GM23338 (cell line): ENCODE measurements around the gene RNF150. TPM values are rescaled to one million over a fixed set of nuclear protein-coding genes. Genes with fewer than 3 reads are reported as not detected.

Source experiments
- ATAC-seq: fragments of 200-7000 bp; cut with Tn5 transposase; 3 replicates; pipeline ENCODE4 v1.9.1; 2020
- DNase-seq: peaks from one replicate; pipeline ENCODE4 v3.0.0-alpha.2; 2015; ENCODE audit warnings: low spot score
- H2AFZ ChIP-seq: fragments of 200-600 bp; sonication (generic); 2 replicates; pipeline ENCODE4 v1.8.0; 2016; ENCODE audit warnings: antibody characterized with exemption, mild to moderate bottlenecking, moderate library complexity
- H3F3A ChIP-seq: fragments of 200-600 bp; sonication (generic); replicated peaks from 2 replicates; pipeline ENCODE4 v1.8.0; 2017; ENCODE audit warnings: antibody characterized with exemption, mixed run types, low read depth
- H3K27ac ChIP-seq: fragments of 200-600 bp; sonication (generic); 2 replicates; pipeline ENCODE4 v1.6.1; 2016; ENCODE audit warnings: low read depth
- H3K27me3 ChIP-seq: fragments of 200-600 bp; sonication (generic); 2 replicates; pipeline ENCODE4 v1.8.0; 2016; ENCODE audit warnings: mild to moderate bottlenecking, mixed run types, moderate library complexity; ENCODE audit not compliant: insufficient read depth
- H3K36me3 ChIP-seq: fragments of 200-600 bp; sonication (generic); 2 replicates; pipeline ENCODE4 v1.8.0; 2016; ENCODE audit warnings: mild to moderate bottlenecking; ENCODE audit not compliant: insufficient read depth
- H3K4me1 ChIP-seq: fragments of 200-600 bp; sonication (generic); 2 replicates; pipeline ENCODE4 v1.8.0; 2016; ENCODE audit warnings: mild to moderate bottlenecking, moderate library complexity; ENCODE audit not compliant: insufficient read depth
- H3K4me2 ChIP-seq: fragments of 200-600 bp; sonication (generic); 2 replicates; pipeline ENCODE4 v1.7.1; 2017; ENCODE audit warnings: mixed run types
- H3K4me3 ChIP-seq: fragments of 200-600 bp; sonication (generic); 2 replicates; pipeline ENCODE4 v1.6.1; 2016; ENCODE audit warnings: mixed run types
- H3K79me2 ChIP-seq: fragments of 200-600 bp; sonication (generic); replicated peaks from 2 replicates; pipeline ENCODE4 v1.8.0; 2017; ENCODE audit warnings: mild to moderate bottlenecking; ENCODE audit not compliant: insufficient read depth
- H3K9me2 ChIP-seq: fragments of 200-600 bp; sonication (generic); 2 replicates; pipeline ENCODE4 v1.8.0; 2017; ENCODE audit not compliant: insufficient read depth
- H4K20me1 ChIP-seq: fragments of 200-600 bp; sonication (generic); replicated peaks from 2 replicates; pipeline ENCODE4 v1.8.0; 2017; ENCODE audit warnings: mild to moderate bottlenecking; ENCODE audit not compliant: insufficient read depth
- H3K27ac Mint-ChIP-seq: 2 replicates; pipeline ENCODE4 v1.8.0; 2020; ENCODE audit warnings: inconsistent platforms, mild to moderate bottlenecking, moderate library complexity, mixed read lengths
- H3K27me3 Mint-ChIP-seq: 3 replicates; pipeline ENCODE4 v1.8.0; 2022; ENCODE audit warnings: low read depth, mild to moderate bottlenecking, moderate library complexity, mixed read lengths, inconsistent platforms; ENCODE audit not compliant: insufficient read depth, poor library complexity
- H3K36me3 Mint-ChIP-seq: 3 replicates; pipeline ENCODE4 v1.8.0; 2021; ENCODE audit warnings: low read depth, mild to moderate bottlenecking, inconsistent platforms, moderate library complexity, mixed read lengths
- H3K4me1 Mint-ChIP-seq: 3 replicates; pipeline ENCODE4 v1.8.0; 2020; ENCODE audit warnings: mild to moderate bottlenecking, inconsistent platforms, mixed read lengths
- H3K4me3 Mint-ChIP-seq: 3 replicates; pipeline ENCODE4 v1.8.0; 2021; ENCODE audit warnings: moderate library complexity, mild to moderate bottlenecking, inconsistent platforms, mixed read lengths
- H3K9me3 Mint-ChIP-seq: 3 replicates; pipeline ENCODE4 v1.8.0; 2020; ENCODE audit warnings: moderate library complexity, mild to moderate bottlenecking, inconsistent platforms, mixed read lengths
- EZH2 ChIP-seq: fragments of 200-600 bp; sonication (generic); IDR thresholded peaks from one replicate; pipeline ENCODE4 v1.8.0; 2017; ENCODE audit warnings: antibody characterized with exemption, mild to moderate bottlenecking, low read depth; ENCODE audit not compliant: unreplicated experiment
- EZH2phosphoT487 ChIP-seq: fragments of 200-600 bp; sonication (generic); IDR thresholded peaks from one replicate; pipeline ENCODE4 v1.8.1; 2018; ENCODE audit warnings: antibody characterized with exemption; ENCODE audit not compliant: unreplicated experiment
- JUNB ChIP-seq: IDR thresholded peaks from one replicate; pipeline ENCODE4 v1.6.1; 2016; ENCODE audit warnings: antibody characterized with exemption; ENCODE audit not compliant: unreplicated experiment
- NANOG ChIP-seq: IDR thresholded peaks from 2 replicates; pipeline ENCODE4 v1.6.1; 2016; ENCODE audit warnings: antibody characterized with exemption, borderline replicate concordance
- STAT1 ChIP-seq: IDR thresholded peaks from one replicate; pipeline ENCODE4 v1.6.1; 2016; ENCODE audit warnings: antibody characterized with exemption; ENCODE audit not compliant: unreplicated experiment
- ZNF114 ChIP-seq: fragments of 250-450 bp; sonication (Bioruptor Pico); IDR thresholded peaks from 2 replicates; pipeline ENCODE4 v1.5.0; 2020; ENCODE audit warnings: mild to moderate bottlenecking, moderate library complexity
- ZNF331 ChIP-seq: fragments of 250-450 bp; sonication (Bioruptor Pico); IDR thresholded peaks from 2 replicates; pipeline ENCODE4 v1.5.0; 2020; ENCODE audit warnings: low read depth, mild to moderate bottlenecking, moderate library complexity
- polyA plus RNA-seq: library from polyadenylated mRNA; unstranded; fragments of >200 nt; fragmentation: Nextera tagmentation; extraction: Ambion mirVana; gene quantifications from 2 replicates; pipeline ENCODE4 v1.2.1, GENCODE V29; 2016
- total RNA-seq: library from RNA; depleted of rRNA; stranded (reverse); fragments of >200 nt; shearing (Covaris generic); gene quantifications from 2 replicates; pipeline ENCODE4 v1.2.3, GENCODE V29; 2014
- TF ChIP-seq, protein P1 (sequence below): fragments of 250-450 bp; sonication (Bioruptor Pico); IDR thresholded peaks from 2 replicates; pipeline ENCODE4 v1.5.0; 2020; ENCODE audit warnings: mild to moderate bottlenecking, moderate library complexity
- TF ChIP-seq, protein P2 (sequence below): IDR thresholded peaks from 2 replicates; pipeline ENCODE4 v1.6.1; 2016; ENCODE audit warnings: antibody characterized with exemption

RNF150 gene
- total and polyA plus RNA-seq, 2 experiments from 2014 or later = 1.3 to 6.1 TPM

DNA sequence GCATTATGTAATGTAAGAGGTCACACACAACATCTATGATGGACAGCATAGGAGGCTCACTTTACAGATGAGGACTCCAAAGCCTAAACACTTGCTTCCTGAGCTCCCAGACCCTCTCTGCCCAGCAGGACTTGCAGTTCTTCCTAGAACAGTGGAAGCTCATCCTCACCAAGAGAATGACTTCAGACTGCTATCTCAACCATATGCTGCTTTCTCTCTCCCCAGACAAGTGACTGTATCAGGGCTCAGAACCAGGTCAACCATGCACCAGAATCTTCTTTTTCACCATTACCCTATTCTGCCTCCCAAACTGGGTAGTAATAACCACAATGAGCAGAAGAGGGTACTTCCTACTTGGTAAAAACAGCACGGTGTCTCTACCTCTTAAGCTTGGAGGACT is 12.2 kb downstream of the RNF150 start:
- 0 out of 2 replicates have a peak, but pooled peaks cover 3% of the 10 kb centered on the region for H4K20me1 ChIP-seq
- no peaks in the 10 kb centered on the region for H3K27me3 ChIP-seq
- no peak for TF ChIP-seq EZH2phosphoT487
- TF ChIP-seq, protein P1, sequence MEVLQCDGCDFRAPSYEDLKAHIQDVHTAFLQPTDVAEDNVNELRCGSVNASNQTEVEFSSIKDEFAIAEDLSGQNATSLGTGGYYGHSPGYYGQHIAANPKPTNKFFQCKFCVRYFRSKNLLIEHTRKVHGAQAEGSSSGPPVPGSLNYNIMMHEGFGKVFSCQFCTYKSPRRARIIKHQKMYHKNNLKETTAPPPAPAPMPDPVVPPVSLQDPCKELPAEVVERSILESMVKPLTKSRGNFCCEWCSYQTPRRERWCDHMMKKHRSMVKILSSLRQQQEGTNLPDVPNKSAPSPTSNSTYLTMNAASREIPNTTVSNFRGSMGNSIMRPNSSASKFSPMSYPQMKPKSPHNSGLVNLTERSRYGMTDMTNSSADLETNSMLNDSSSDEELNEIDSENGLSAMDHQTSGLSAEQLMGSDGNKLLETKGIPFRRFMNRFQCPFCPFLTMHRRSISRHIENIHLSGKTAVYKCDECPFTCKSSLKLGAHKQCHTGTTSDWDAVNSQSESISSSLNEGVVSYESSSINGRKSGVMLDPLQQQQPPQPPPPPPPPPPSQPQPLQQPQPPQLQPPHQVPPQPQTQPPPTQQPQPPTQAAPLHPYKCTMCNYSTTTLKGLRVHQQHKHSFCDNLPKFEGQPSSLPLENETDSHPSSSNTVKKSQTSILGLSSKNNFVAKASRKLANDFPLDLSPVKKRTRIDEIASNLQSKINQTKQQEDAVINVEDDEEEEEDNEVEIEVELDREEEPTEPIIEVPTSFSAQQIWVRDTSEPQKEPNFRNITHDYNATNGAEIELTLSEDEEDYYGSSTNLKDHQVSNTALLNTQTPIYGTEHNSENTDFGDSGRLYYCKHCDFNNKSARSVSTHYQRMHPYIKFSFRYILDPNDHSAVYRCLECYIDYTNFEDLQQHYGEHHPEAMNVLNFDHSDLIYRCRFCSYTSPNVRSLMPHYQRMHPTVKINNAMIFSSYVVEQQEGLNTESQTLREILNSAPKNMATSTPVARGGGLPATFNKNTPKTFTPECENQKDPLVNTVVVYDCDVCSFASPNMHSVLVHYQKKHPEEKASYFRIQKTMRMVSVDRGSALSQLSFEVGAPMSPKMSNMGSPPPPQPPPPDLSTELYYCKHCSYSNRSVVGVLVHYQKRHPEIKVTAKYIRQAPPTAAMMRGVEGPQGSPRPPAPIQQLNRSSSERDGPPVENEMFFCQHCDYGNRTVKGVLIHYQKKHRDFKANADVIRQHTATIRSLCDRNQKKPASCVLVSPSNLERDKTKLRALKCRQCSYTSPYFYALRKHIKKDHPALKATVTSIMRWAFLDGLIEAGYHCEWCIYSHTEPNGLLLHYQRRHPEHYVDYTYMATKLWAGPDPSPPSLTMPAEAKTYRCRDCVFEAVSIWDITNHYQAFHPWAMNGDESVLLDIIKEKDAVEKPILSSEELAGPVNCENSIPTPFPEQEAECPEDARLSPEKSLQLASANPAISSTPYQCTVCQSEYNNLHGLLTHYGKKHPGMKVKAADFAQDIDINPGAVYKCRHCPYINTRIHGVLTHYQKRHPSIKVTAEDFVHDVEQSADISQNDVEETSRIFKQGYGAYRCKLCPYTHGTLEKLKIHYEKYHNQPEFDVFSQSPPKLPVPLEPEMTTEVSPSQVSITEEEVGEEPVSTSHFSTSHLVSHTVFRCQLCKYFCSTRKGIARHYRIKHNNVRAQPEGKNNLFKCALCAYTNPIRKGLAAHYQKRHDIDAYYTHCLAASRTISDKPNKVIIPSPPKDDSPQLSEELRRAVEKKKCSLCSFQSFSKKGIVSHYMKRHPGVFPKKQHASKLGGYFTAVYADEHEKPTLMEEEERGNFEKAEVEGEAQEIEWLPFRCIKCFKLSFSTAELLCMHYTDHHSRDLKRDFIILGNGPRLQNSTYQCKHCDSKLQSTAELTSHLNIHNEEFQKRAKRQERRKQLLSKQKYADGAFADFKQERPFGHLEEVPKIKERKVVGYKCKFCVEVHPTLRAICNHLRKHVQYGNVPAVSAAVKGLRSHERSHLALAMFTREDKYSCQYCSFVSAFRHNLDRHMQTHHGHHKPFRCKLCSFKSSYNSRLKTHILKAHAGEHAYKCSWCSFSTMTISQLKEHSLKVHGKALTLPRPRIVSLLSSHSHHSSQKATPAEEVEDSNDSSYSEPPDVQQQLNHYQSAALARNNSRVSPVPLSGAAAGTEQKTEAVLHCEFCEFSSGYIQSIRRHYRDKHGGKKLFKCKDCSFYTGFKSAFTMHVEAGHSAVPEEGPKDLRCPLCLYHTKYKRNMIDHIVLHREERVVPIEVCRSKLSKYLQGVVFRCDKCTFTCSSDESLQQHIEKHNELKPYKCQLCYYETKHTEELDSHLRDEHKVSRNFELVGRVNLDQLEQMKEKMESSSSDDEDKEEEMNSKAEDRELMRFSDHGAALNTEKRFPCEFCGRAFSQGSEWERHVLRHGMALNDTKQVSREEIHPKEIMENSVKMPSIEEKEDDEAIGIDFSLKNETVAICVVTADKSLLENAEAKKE (CRISPR knock-in tag) = no peak
- H3K36me3 ChIP-seq = no peaks in the 10 kb centered on the region
- H3K4me3 ChIP-seq = no peak overlapping the region
- no peak overlapping the region for H3K27ac Mint-ChIP-seq
- ATAC-seq (no peak), DNase-seq (no peak)
- no peak overlapping the region for H3K27ac ChIP-seq
- H2AFZ ChIP-seq = no peak overlapping the region
- no peaks in the 10 kb centered on the region for H3F3A ChIP-seq
- H3K4me1 Mint-ChIP-seq = peaks cover 9% of the 10 kb centered on the region
- no peak overlapping the region; the same call in 2 of the 3 replicates for H3K4me3 Mint-ChIP-seq
- H3K9me2 ChIP-seq = peaks cover 5% of the 10 kb centered on the region; the same call in 1 of the 2 replicates
- 0 out of 2 replicates have a peak, but pooled peaks cover 8% of the 10 kb centered on the region for H3K4me1 ChIP-seq
- peaks cover 10% of the 10 kb centered on the region; the same call in 2 of the 3 replicates for H3K36me3 Mint-ChIP-seq
- H3K27me3 Mint-ChIP-seq = no peaks in the 10 kb centered on the region
- no peak overlapping the region for H3K4me2 ChIP-seq
- peaks cover 1% of the 10 kb centered on the region; the same call in 1 of the 3 replicates for H3K9me3 Mint-ChIP-seq
- peaks cover 5% of the 10 kb centered on the region; the same call in 1 of the 2 replicates for H3K79me2 ChIP-seq

DNA sequence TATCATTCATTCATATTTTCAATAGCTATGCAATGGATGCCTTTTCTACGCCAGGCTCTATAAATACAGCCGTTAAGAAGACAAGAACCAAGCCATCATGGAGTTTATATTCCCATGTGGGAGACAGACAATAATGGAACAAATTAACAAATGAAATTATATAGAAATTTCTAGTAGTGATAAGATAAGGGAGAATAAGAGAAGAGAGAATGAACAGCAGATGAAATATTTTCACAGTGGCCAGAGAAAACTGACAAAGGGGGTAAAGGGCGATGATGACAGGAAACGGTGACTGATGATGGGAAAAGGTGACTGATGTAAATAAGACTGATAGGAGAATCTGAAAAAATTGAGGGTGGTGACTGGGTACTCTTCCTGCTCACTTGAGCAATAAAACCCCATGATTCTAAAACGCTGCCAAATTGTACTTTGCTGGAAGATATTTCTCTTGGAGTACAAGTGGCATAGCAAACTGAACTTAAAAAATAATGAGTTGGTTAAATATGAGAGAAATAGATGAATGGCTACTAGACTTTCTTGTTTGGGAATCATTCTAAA is 13.2 kb downstream of the RNF150 start:
- no peak for ATAC-seq
- H3K27me3 Mint-ChIP-seq = no peaks in the 10 kb centered on the region
- Histone ChIP-seq H3K4me1 (0 out of 2 replicates have a peak, but pooled peaks cover 8% of the 10 kb centered on the region), H4K20me1 (0 out of 2 replicates have a peak, but pooled peaks cover 3% of the 10 kb centered on the region), H3K36me3 (no peaks in the 10 kb centered on the region), H3K4me3 (no peak overlapping the region), H3K27ac (no peak overlapping the region), H2AFZ (no peak overlapping the region), H3K9me2 (peaks cover 5% of the 10 kb centered on the region; the same call in 1 of the 2 replicates), H3K4me2 (no peak overlapping the region), H3K27me3 (no peaks in the 10 kb centered on the region), H3K79me2 (no peaks in the 10 kb centered on the region; the same call in 1 of the 2 replicates), H3F3A (no peaks in the 10 kb centered on the region)
- H3K9me3 Mint-ChIP-seq = peaks cover 6% of the 10 kb centered on the region; the same call in 2 of the 3 replicates
- TF ChIP-seq JUNB = no peak
- TF ChIP-seq, protein P2, sequence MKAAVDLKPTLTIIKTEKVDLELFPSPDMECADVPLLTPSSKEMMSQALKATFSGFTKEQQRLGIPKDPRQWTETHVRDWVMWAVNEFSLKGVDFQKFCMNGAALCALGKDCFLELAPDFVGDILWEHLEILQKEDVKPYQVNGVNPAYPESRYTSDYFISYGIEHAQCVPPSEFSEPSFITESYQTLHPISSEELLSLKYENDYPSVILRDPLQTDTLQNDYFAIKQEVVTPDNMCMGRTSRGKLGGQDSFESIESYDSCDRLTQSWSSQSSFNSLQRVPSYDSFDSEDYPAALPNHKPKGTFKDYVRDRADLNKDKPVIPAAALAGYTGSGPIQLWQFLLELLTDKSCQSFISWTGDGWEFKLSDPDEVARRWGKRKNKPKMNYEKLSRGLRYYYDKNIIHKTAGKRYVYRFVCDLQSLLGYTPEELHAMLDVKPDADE = no peak
- no peak for TF ChIP-seq ZNF114
- no peak for TF ChIP-seq ZNF331 (CRISPR knock-in tag)
- no peak for TF ChIP-seq STAT1
- TF ChIP-seq EZH2phosphoT487 = no peak
- no peak for TF ChIP-seq EZH2
- no peak for TF ChIP-seq NANOG
- no peak for DNase-seq
- no peak overlapping the region for H3K4me3 Mint-ChIP-seq
- peaks cover 9% of the 10 kb centered on the region for H3K4me1 Mint-ChIP-seq
- no peak overlapping the region for H3K27ac Mint-ChIP-seq
- H3K36me3 Mint-ChIP-seq = peaks cover 14% of the 10 kb centered on the region; the same call in 2 of the 3 replicates
